Erythroblast (primary cell): ENCODE results near the gene MYOD1.

Source experiments
- DNase-seq, 2 experiments: peaks; one replicate each; lab custom pipeline; 2025; lab: John Stamatoyannopoulos, UW
- GATA1 ChIP-seq: IDR thresholded peaks from 2 replicates; pipeline ENCODE4 v1.6.1; 2011; ENCODE audit warnings: low read depth, mild to moderate bottlenecking, control low read depth, low read length, moderate library complexity
- POLR2A ChIP-seq: IDR thresholded peaks from 2 replicates; pipeline ENCODE4 v1.6.1; 2011; ENCODE audit warnings: mild to moderate bottlenecking, low read length

The MYOD1 gene

DNA sequence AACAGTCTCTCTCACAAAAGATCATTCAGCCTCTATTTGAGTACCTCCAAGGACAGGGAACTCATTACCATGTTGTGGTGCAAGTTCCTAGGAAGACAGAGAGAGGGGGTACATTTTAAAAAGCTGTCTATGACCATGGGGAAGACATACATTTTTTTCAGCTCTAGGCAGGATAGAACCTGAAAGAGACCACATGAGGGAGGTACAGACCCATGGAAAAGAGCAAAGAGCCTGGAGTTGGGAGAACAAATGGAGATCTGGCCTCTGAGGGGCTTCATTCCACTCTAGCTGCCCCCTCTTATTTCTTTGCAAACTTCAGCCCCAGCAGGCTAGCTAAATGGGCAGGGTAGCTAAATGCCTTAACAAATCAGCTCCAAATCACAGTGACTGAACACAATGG lies 51.5 kb downstream of the MYOD1 start:
- no peak for DNase-seq
- TF ChIP-seq GATA1 = no peak
- no peak for TF ChIP-seq POLR2A

DNA sequence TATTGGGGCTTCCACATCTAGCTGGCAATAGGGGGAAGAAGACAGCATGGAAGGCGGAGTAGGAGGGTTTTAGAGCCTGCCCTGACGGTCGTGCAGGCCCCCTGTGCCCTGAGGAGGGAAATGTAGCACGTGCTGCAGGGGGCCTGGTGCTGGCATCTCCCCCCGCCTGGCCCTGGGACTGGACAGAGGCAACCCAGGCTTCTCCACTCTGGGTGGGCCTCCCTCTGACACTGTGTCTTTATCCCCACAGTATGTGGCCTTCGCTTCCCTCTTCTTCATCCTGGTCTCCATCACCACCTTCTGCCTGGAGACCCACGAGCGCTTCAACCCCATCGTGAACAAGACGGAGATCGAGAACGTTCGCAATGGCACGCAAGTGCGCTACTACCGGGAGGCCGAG lies 52.0 kb downstream of the MYOD1 start:
- TF ChIP-seq GATA1 (no peak), POLR2A (no peak)
- no peak for DNase-seq
